HL-60 (cell line): ENCODE data around the gene MRPL37.

ENCODE experiments used
- GABPA ChIP-seq: IDR thresholded peaks from 2 replicates; pipeline ENCODE4 v1.6.1; 2012; ENCODE audit warnings: low read depth
- POLR2AphosphoS5 ChIP-seq: IDR thresholded peaks from 2 replicates; pipeline ENCODE4 v1.6.1; 2012; ENCODE audit warnings: low read depth
- SPI1 ChIP-seq: IDR thresholded peaks from 2 replicates; pipeline ENCODE4 v1.6.1; 2012; ENCODE audit warnings: low read depth, mild to moderate bottlenecking, borderline replicate concordance
- TF ChIP-seq, protein P1 (sequence below): IDR thresholded peaks from one replicate; pipeline ENCODE4 v1.5.1; 2011; ENCODE audit warnings: low read length, control low read depth, inconsistent platforms; ENCODE audit not compliant: insufficient read depth
- TF ChIP-seq, protein P2 (sequence below): IDR thresholded peaks from 2 replicates; pipeline ENCODE4 v1.6.1; 2012; ENCODE audit warnings: low read depth; ENCODE audit not compliant: insufficient replicate concordance

DNA sequence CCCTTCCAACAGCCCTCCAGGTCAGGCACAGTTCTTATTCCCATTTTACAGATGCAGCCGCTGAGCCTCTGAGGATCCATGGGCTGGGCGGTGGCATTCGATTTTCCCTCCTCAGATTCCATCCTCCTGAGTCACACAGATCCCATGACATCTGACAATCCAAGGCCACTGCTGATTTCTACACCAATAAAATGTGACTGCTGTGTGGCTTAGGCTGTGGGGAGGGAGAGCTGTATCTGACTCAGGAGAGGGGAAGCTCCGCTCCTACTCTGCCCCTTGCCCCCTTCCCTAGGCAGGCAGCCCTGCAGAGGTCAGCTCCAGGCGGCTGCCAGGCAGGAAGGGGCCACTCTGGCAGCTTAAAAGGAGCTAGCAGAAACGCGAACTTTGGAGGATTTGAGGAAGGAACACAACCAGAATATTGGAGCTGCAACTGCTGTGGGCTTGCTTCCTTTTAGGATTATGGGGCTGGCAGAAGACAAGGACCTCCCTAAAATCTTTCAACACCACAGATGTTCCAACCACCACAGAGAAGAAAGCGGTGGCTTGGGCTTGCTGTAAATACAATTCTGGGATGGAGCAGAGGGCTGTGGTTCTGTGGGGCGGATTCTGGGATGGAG, 50.0 kb downstream of the MRPL37 start:
- TF ChIP-seq, protein P1, sequence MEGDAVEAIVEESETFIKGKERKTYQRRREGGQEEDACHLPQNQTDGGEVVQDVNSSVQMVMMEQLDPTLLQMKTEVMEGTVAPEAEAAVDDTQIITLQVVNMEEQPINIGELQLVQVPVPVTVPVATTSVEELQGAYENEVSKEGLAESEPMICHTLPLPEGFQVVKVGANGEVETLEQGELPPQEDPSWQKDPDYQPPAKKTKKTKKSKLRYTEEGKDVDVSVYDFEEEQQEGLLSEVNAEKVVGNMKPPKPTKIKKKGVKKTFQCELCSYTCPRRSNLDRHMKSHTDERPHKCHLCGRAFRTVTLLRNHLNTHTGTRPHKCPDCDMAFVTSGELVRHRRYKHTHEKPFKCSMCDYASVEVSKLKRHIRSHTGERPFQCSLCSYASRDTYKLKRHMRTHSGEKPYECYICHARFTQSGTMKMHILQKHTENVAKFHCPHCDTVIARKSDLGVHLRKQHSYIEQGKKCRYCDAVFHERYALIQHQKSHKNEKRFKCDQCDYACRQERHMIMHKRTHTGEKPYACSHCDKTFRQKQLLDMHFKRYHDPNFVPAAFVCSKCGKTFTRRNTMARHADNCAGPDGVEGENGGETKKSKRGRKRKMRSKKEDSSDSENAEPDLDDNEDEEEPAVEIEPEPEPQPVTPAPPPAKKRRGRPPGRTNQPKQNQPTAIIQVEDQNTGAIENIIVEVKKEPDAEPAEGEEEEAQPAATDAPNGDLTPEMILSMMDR, result no peak
- TF ChIP-seq POLR2AphosphoS5, result no peak
- TF ChIP-seq, protein P2, sequence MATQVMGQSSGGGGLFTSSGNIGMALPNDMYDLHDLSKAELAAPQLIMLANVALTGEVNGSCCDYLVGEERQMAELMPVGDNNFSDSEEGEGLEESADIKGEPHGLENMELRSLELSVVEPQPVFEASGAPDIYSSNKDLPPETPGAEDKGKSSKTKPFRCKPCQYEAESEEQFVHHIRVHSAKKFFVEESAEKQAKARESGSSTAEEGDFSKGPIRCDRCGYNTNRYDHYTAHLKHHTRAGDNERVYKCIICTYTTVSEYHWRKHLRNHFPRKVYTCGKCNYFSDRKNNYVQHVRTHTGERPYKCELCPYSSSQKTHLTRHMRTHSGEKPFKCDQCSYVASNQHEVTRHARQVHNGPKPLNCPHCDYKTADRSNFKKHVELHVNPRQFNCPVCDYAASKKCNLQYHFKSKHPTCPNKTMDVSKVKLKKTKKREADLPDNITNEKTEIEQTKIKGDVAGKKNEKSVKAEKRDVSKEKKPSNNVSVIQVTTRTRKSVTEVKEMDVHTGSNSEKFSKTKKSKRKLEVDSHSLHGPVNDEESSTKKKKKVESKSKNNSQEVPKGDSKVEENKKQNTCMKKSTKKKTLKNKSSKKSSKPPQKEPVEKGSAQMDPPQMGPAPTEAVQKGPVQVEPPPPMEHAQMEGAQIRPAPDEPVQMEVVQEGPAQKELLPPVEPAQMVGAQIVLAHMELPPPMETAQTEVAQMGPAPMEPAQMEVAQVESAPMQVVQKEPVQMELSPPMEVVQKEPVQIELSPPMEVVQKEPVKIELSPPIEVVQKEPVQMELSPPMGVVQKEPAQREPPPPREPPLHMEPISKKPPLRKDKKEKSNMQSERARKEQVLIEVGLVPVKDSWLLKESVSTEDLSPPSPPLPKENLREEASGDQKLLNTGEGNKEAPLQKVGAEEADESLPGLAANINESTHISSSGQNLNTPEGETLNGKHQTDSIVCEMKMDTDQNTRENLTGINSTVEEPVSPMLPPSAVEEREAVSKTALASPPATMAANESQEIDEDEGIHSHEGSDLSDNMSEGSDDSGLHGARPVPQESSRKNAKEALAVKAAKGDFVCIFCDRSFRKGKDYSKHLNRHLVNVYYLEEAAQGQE, result no peak
- no peak for TF ChIP-seq GABPA
- TF ChIP-seq SPI1, result no peak
